Right lobe of liver (tissue), 6 donors: ENCODE data around the gene CPLX4. TPM values are rescaled to one million over a fixed set of nuclear protein-coding genes. Genes with fewer than 3 reads are reported as not detected.

Source experiments
- ATAC-seq, 4 donors: fragments of 200-7000 bp; cut with Tn5 transposase; one replicate each; pipeline ENCODE4 v1.9.1; 2020; ENCODE audit warnings: mild to moderate bottlenecking in 4 of 4, moderate library complexity in 4 of 4
- DNase-seq, 3 donors: peaks; one replicate each; pipeline ENCODE4 v3.0.0-alpha.2; 2020
- H3K27ac ChIP-seq, 3 donors: fragments of 200-600 bp; one replicate each; pipeline ENCODE4 v1.8.0; 2022
- H3K27me3 ChIP-seq, 2 donors: fragments of 200-600 bp; one replicate each; pipeline ENCODE4 v1.8.0; 2022
- H3K36me3 ChIP-seq, 4 donors: fragments of 200-600 bp; sonication (generic) in 1 of 4; one replicate each; pipeline versions ENCODE4 v1.5.1 to v1.8.0; 2017 to 2022; ENCODE audit warnings: control low read depth in 1 of 4
- H3K4me1 ChIP-seq, 4 donors: fragments of 200-600 bp; sonication (generic) in 1 of 4; one replicate each; pipeline versions ENCODE4 v1.5.1 to v1.8.0; 2017 to 2022; ENCODE audit warnings: control low read depth in 1 of 4
- H3K4me3 ChIP-seq, 3 donors: fragments of 200-600 bp; one replicate each; pipeline ENCODE4 v1.8.0; 2022
- H3K9me3 ChIP-seq, 4 donors: fragments of 200-600 bp; sonication (generic) in 1 of 4; one replicate each; pipeline versions ENCODE4 v1.5.1 to v1.8.0; 2017 to 2022; ENCODE audit warnings: control low read depth in 1 of 4
- POLR2A ChIP-seq: fragments of 450-650 bp; IDR thresholded peaks from one replicate; pipeline ENCODE4 v1.6.1; 2017; ENCODE audit warnings: antibody characterized with exemption, mild to moderate bottlenecking
- WGBS: methylation state at CpG from one replicate; pipeline ENCODE4 v1.1.6; 2018; ENCODE audit warnings: low coverage, low lambda C conversion rate; ENCODE audit not compliant: insufficient coverage; ENCODE audit errors: missing lambda C conversion rate; 5-methylcytosine and 5-hydroxymethylcytosine counted together
- intact Hi-C, 2 donors: fragments of 100-400 bp; cut with DNase I; formaldehyde crosslinking; loops; one replicate each; pipeline versions ENCODE4 v1.11.2 to v1.14.1; 2022
- total RNA-seq, 6 experiments: library from RNA; depleted of rRNA in 2 of 6; stranded (reverse); fragments of >200 nt in 2 of 6; fragmentation: NEBNext Ultra II Directional in 3 of 6; extraction: Animal tissue kit (Norgen Biotek cat#: 25700) in 3 of 6; gene quantifications; one replicate each; pipeline versions ENCODE4 v1.1.0 to v1.2.4, GENCODE V29; 2016 to 2023
- TF ChIP-seq, protein P1 (sequence below), 4 donors: fragments of 200-600 bp in 3 of 4; fragments of 450-650 bp in 1 of 4; IDR thresholded peaks; one replicate each; pipeline versions ENCODE4 v1.5.1 to v1.8.0; 2016 to 2022; ENCODE audit warnings: antibody characterized with exemption in 4 of 4, mild to moderate bottlenecking in 2 of 4
- donor health status: DM: no; HTN: yes; CAD: no.
- donor health status: DM: no; HTN: no; CAD: no.
- donor health status: DM: no; HTN: no; CAD: no.
- donor health status: DM: no; HTN: yes; CAD: no.
- donor health status: DM: no; HTN: yes; CAD: no.

The CPLX4 gene
- total RNA-seq, 6 experiments from 2014 or later = 0.10 TPM; not detected in 5

DNA sequence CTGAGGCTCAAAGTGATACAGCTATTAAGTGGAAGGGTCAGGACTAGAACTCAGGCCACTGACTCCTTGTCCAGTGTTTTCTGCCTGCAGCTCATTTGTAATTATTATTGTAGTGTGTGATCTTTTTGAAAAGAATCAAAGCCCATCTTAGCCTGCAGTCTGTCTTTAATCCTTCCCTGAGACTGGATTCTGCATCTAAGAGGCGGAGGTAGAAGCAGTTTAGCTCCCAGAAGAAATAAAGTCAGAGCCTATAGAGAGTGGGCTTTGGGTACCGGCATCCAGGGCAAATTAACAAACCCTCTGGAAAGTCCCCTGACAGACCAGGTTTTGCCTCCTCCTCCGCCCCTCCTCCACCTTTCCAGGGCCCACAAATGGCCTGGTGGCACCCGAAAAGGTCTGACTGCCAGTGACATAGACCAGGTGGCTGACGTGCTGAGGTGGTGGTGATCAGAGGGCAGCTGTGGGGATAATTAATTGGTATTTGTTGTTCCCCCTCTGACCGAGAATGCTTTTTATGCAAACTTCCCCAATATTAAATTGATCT is 43.0 kb downstream of the CPLX4 start:
- Histone ChIP-seq H3K36me3 (no peaks in the 10 kb centered on the region), H3K4me1 (peaks cover 0 to 20% (median 2%) of the 10 kb centered on the region in 4 donors), H3K27ac (no peak overlapping the region), H3K4me3 (no peak overlapping the region), H3K27me3 (peaks cover 11 to 46% of the 10 kb centered on the region in 2 donors), H3K9me3 (no peaks in the 10 kb centered on the region)
- ATAC-seq = no peak
- 14% methylated on average over 5 of the region's 6 CpGs for WGBS
- no peak for DNase-seq
- TF ChIP-seq, protein P1, sequence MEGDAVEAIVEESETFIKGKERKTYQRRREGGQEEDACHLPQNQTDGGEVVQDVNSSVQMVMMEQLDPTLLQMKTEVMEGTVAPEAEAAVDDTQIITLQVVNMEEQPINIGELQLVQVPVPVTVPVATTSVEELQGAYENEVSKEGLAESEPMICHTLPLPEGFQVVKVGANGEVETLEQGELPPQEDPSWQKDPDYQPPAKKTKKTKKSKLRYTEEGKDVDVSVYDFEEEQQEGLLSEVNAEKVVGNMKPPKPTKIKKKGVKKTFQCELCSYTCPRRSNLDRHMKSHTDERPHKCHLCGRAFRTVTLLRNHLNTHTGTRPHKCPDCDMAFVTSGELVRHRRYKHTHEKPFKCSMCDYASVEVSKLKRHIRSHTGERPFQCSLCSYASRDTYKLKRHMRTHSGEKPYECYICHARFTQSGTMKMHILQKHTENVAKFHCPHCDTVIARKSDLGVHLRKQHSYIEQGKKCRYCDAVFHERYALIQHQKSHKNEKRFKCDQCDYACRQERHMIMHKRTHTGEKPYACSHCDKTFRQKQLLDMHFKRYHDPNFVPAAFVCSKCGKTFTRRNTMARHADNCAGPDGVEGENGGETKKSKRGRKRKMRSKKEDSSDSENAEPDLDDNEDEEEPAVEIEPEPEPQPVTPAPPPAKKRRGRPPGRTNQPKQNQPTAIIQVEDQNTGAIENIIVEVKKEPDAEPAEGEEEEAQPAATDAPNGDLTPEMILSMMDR (IDR thresholded peaks at IDR 0.05) = no peak
- TF ChIP-seq POLR2A = no peak
- intact Hi-C loops = no loop called here

DNA sequence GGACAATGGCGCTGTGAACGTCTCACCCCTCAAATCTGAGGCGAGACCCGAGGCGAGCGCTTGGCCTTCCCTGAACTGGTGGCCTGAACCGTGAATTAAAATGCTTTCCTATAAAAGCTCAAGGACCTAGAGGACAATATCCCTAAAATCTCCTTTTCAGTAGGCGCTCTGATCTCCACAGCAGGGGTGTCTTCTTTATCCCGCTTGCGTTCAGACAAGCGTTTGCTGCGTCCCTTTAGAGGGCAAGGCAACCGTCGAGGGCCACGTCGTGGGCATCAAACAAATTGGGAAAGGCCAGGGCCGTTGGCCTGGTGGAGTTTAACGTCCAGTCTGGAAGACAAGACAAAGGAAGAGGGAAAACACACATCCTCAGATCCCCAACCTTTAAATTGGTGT is 43.9 kb downstream of the CPLX4 start:
- ATAC-seq (no peak), DNase-seq (no peak)
- no peaks in the 10 kb centered on the region for H3K36me3 ChIP-seq
- WGBS = 18% methylated on average over 12 of the region's 18 CpGs
- H3K4me3 ChIP-seq = no peak overlapping the region
- H3K27me3 ChIP-seq = peaks cover 11 to 50% of the 10 kb centered on the region in 2 donors
- intact Hi-C loops = no loop called here
- TF ChIP-seq POLR2A = no peak
- TF ChIP-seq, protein P1 (IDR thresholded peaks at IDR 0.05) = no peak
- H3K4me1 ChIP-seq = peaks cover 0 to 20% (median 2%) of the 10 kb centered on the region in 4 donors
- H3K9me3 ChIP-seq = no peaks in the 10 kb centered on the region
- H3K27ac ChIP-seq = no peak overlapping the region

DNA sequence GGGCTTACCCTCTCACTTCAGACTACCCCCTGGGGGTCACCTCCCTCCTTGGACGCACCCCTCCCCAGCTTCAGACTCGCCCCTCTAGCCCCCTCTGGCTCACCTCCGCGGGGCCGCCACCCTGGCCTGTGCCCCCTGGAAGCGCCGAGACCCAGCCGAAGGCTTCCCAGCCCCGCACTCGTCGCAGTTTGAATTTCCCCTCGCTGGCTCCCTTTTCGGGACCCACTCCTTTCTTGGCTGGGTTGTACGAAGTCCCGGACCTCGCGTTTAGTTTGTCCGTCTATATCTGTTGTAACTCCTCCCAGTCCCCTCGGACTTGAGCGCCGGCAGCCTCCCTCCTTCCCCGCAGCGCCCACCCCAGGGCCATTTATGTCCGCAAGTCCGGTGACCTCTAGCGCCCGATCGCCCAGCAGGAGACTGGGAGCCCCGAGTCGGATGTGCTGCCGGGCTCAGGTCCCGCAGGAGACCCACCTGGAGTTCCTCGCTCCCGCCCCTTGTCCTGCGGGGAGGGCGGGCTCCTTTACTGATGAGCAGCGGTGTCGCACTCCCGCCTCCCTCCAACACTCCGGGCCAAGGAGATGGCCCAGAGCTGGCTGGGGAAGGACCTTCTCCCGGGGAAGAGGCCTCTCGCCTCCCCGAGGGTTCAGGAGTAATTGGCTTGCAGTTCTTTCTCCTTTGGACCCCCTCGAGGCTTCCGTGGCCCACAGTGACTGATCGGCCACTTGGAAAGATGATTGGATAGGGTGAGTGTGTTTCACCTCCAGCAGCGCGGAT is 44.5 kb downstream of the CPLX4 start:
- Histone ChIP-seq H3K27me3 (peaks cover 11 to 50% of the 10 kb centered on the region in 2 donors), H3K4me3 (no peak overlapping the region)
- ATAC-seq = no peak

DNA sequence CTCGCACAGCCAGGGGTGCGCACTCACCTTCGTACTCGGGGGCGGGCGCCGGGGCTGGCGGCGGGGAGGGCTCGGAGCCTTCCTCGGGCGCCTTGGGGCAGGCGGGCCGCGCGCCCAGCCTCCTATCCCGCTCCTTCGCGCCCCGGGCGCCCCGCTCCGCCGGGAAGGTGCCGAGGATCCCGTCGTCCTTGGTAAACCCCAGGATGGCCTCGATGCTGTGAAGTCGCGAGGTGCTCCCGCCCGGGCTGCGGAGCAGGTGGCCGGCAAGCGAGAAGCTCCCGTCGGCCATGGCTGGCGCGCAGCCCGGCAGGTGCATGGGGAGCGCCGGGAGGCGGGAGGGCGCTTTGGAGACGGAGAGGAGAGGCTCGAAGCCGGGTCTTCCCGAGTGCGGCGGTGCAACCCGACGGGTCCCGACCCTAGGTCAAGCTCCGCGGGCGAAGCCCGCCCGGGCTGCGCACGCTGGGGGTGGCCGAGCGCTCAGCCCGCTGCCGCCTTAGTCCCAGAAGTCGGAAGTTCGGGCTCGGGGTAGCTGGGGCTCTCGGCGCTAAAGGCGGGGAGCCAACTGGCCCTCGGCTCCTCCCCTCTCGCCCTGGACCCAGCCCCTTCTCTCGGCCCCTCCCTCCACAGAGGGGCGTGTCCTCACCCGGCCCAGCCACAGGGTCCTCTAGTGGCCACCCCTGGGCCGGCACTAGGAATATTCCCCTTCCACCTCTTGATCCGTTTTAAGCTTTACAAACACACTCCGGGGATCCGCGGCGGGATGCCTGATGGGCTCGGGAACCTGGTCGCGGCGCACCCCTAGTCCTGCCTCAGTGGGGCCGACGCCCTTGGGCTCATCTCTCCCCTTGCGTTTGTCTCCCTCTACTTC is 45.3 kb downstream of the CPLX4 start, which contains the start of gene RAX:
Gene RAX, minus strand, starts transcription at position 564 of the 868 bp plus-strand sequence. Its CDS starts 248 bp downstream, at position 316.
- Histone ChIP-seq H3K27me3 (peaks cover 12 to 58% of the 10 kb centered on the region in 2 donors), H3K9me3 (no peaks in the 10 kb centered on the region), H3K27ac (no peak within 1 kb of the TSS), H3K4me1 (peaks cover 0 to 20% (median 2%) of the 10 kb centered on the region in 4 donors), H3K4me3 (peak within 1 kb of the TSS in 2 of 3 donors; percentile 9 to 26), H3K36me3 (no peaks in the 10 kb centered on the region)
- intact Hi-C loops = no loop called here
- DNase-seq (peak in 1 of 3 donors; percentile 30), ATAC-seq (peak; percentile 54 to 79 (median 60))
- 8% methylated on average over 12 of the region's 88 CpGs for WGBS
- TF ChIP-seq, protein P1 (IDR thresholded peaks at IDR 0.05) = peak in 1 of 4 donors; percentile 4
- TF ChIP-seq POLR2A = no peak

More for the DNA sequence above, 44.5 kb downstream of the CPLX4 start:
- Histone ChIP-seq H3K4me1 (peaks cover 0 to 20% (median 2%) of the 10 kb centered on the region in 4 donors), H3K27ac (no peak overlapping the region), H3K9me3 (no peaks in the 10 kb centered on the region), H3K36me3 (no peaks in the 10 kb centered on the region)
- WGBS = 1% methylated on average over 18 of the region's 48 CpGs
- DNase-seq = no peak
- intact Hi-C loops = no loop called here
- TF ChIP-seq, protein P1 (IDR thresholded peaks at IDR 0.05) = no peak
- TF ChIP-seq POLR2A = no peak
